Heart left ventricle (tissue), 16 donors: ENCODE results near the gene PNLIPRP3. TPM values are rescaled to one million over a fixed set of nuclear protein-coding genes. Genes with fewer than 3 reads are reported as not detected.

ENCODE experiments used
- ATAC-seq, 4 donors: fragments of 200-7000 bp; cut with Tn5 transposase; one replicate each; pipeline ENCODE4 v1.9.1; 2020 to 2022; ENCODE audit warnings: moderate library complexity in 4 of 4, mild to moderate bottlenecking in 3 of 4, moderate number of reproducible peaks in 1 of 4
- DNase-seq, 5 donors: peaks; one replicate each; pipeline ENCODE4 v3.0.0-alpha.2; 2020
- H3K27ac ChIP-seq, 12 donors: fragments of 200-600 bp; sonication (generic) in 4 of 12; one replicate each; pipeline versions ENCODE4 v1.5.0 to v1.8.0; 2016 to 2022; ENCODE audit warnings: mild to moderate bottlenecking in 2 of 12
- H3K27me3 ChIP-seq, 9 donors: fragments of 200-600 bp; sonication (generic) in 2 of 9; one replicate each; pipeline versions ENCODE4 v1.5.1 to v1.8.0; 2016 to 2022; ENCODE audit warnings: mild to moderate bottlenecking in 3 of 9
- H3K36me3 ChIP-seq, 9 donors: fragments of 200-600 bp; sonication (generic) in 2 of 9; one replicate each; pipeline versions ENCODE4 v1.5.0 to v1.8.0; 2018 to 2022; ENCODE audit warnings: mild to moderate bottlenecking in 2 of 9
- H3K4me1 ChIP-seq, 12 donors: fragments of 200-600 bp; sonication (generic) in 4 of 12; one replicate each; pipeline versions ENCODE4 v1.5.0 to v1.8.0; 2016 to 2022; ENCODE audit warnings: mild to moderate bottlenecking in 3 of 12
- H3K4me3 ChIP-seq, 12 donors: fragments of 200-600 bp; sonication (generic) in 4 of 12; one replicate each; pipeline versions ENCODE4 v1.5.0 to v1.8.0; 2017 to 2022; ENCODE audit warnings: mild to moderate bottlenecking in 9 of 12, moderate library complexity in 4 of 12
- H3K9me3 ChIP-seq, 12 donors: fragments of 200-600 bp; sonication (generic) in 4 of 12; one replicate each; pipeline versions ENCODE4 v1.5.0 to v1.8.0; 2016 to 2022; ENCODE audit warnings: mild to moderate bottlenecking in 1 of 12
- CTCF ChIP-seq, 12 donors: fragments of 200-600 bp; sonication (generic) in 4 of 12; IDR thresholded peaks; one replicate each; pipeline versions ENCODE4 v1.5.0 to v1.8.0; 2018 to 2022; ENCODE audit warnings: antibody characterized with exemption in 12 of 12, mild to moderate bottlenecking in 5 of 12
- POLR2A ChIP-seq, 2 donors: fragments of 450-650 bp; IDR thresholded peaks; one replicate each; pipeline ENCODE4 v1.6.1; 2017; ENCODE audit warnings: antibody characterized with exemption in 2 of 2, mild to moderate bottlenecking in 2 of 2, moderate library complexity in 2 of 2
- WGBS, 4 donors: extraction: QIAGEN DNeasy Blood & Tissue Kit in 2 of 4; methylation state at CpG; one replicate each; pipeline versions ENCODE4 v1.1.5 to v1.1.7; 2013 to 2018; 5-methylcytosine and 5-hydroxymethylcytosine counted together
- intact Hi-C, 10 donors: fragments of 100-400 bp; cut with DNase I; formaldehyde crosslinking; loops; one replicate each; pipeline versions ENCODE4 v1.11.1 to v1.14.2; 2022
- polyA plus RNA-seq, 2 donors: library from polyadenylated mRNA; stranded (reverse); fragments of 200-250 nt; gene quantifications; one replicate each; pipeline ENCODE4 v1.2.3, GENCODE V29; 2013
- total RNA-seq, 9 donors: library from RNA; depleted of rRNA in 2 of 9; stranded (reverse); fragments of >200 nt in 2 of 9; fragmentation: NEBNext Ultra II Directional in 3 of 9; extraction: Animal tissue kit (Norgen Biotek cat#: 25700) in 3 of 9; gene quantifications; one replicate each; pipeline versions ENCODE4 v1.1.0 to v1.2.4, GENCODE V29; 2016 to 2023
- donor health status: ischemic (EF 13 %, LVEDD 7.1; RV severe dilation, severe dysfunction).
- donor health status: healthy with polysubstance abuse.
- donor health status: DM: no; HTN: yes; CAD: no.
- donor health status: DM: no; HTN: no; CAD: no.
- donor health status: ischemic (EF 25% LVEDD 6.9; RV normal size, moderate dysfunction).
- donor health status: ischemic (EF 25% LVEDD 5.7; RV mildly dilated, moderate dysfunction).
- donor health status: healthy.
- donor health status: DM: yes; HTN: yes; CAD: no.
- donor health status: ischemic (EF 35%, LVEDD 5.7; RV mildly dilated, moderate dysfunction).
- donor health status: nonischemic (EF 11% LVEDD 7.7; RV severe dilation, severe dysfunction).
- donor health status: DM: yes; HTN: yes; CAD: no.
- donor health status: PGD.
- donor health status: ischemic (EF 29% LVEDD 5.4; RV normal size, mild dysfunction).
- donor health status: nonischemic (EF 23%, LVEDD 6.1; RV moderate dilation, normal function).

Gene PNLIPRP3
- total and polyA plus RNA-seq, 11 donors, result not detected

GRCh38 chr10:116395223-116395985, 32.2 kb upstream of the PNLIPRP3 start:
- Histone ChIP-seq H3K4me3 (no peak overlapping the region), H3K4me1 (no peaks in the 10 kb centered on the region), H3K36me3 (no peaks in the 10 kb centered on the region), H3K9me3 (no peaks in the 10 kb centered on the region), H3K27me3 (peaks cover 0 to 4% (median 0%) of the 10 kb centered on the region in 9 donors), H3K27ac (no peak overlapping the region)
- intact Hi-C loops, result no loop called here
- DNase-seq, result no peak
- TF ChIP-seq CTCF (IDR thresholded peaks at IDR 0.05), result no peak
- TF ChIP-seq POLR2A (IDR thresholded peaks at IDR 0.05), result no peak
- no peak for ATAC-seq
- WGBS, 4 donors, result 64 to 70% (median 68%) methylated on average over 7 to 13 of the region's 13 CpGs

- no peak for ATAC-seq
- no peaks in the 10 kb centered on the region for H3K9me3 ChIP-seq
- H3K27me3 ChIP-seq, result no peaks in the 10 kb centered on the region
- no peaks in the 10 kb centered on the region for H3K36me3 ChIP-seq
- no peak overlapping the region for H3K27ac ChIP-seq
- no peaks in the 10 kb centered on the region for H3K4me1 ChIP-seq
- WGBS, 4 donors, result 52 to 62% (median 55%) methylated on average over 5 of the region's 5 CpGs
- no peak for DNase-seq
- TF ChIP-seq CTCF (IDR thresholded peaks at IDR 0.05), result no peak
- no peak for TF ChIP-seq POLR2A (IDR thresholded peaks at IDR 0.05)
- H3K4me3 ChIP-seq, result no peak overlapping the region
- intact Hi-C loops, result no loop called here
Observed at GRCh38 chr10:116398224-116398623, 29.4 kb upstream of the PNLIPRP3 start.

GRCh38 chr10:116402858-116403257, 24.8 kb upstream of the PNLIPRP3 start:
- intact Hi-C loops, result no loop called here
- TF ChIP-seq POLR2A (IDR thresholded peaks at IDR 0.05), result no peak
- TF ChIP-seq CTCF (IDR thresholded peaks at IDR 0.05), result no peak
- Histone ChIP-seq H3K4me3 (no peak overlapping the region), H3K27ac (no peak overlapping the region), H3K4me1 (no peaks in the 10 kb centered on the region), H3K36me3 (no peaks in the 10 kb centered on the region), H3K9me3 (no peaks in the 10 kb centered on the region), H3K27me3 (no peaks in the 10 kb centered on the region)
- DNase-seq (no peak), ATAC-seq (no peak)
- 84 to 91% (median 88%) methylated on average over 3 of the region's 3 CpGs for WGBS, 4 donors

GRCh38 chr10:116403740-116404250, 23.9 kb upstream of the PNLIPRP3 start:
- H3K36me3 ChIP-seq, result no peaks in the 10 kb centered on the region
- ATAC-seq (no peak), DNase-seq (no peak)
- H3K9me3 ChIP-seq, result no peaks in the 10 kb centered on the region
- H3K4me3 ChIP-seq, result no peak overlapping the region
- intact Hi-C loops, result no loop called here
- TF ChIP-seq POLR2A (IDR thresholded peaks at IDR 0.05), result no peak
- no peak for TF ChIP-seq CTCF (IDR thresholded peaks at IDR 0.05)
- H3K27me3 ChIP-seq, result no peaks in the 10 kb centered on the region
- 55 to 61% (median 58%) methylated on average over 6 of the region's 6 CpGs for WGBS, 4 donors
- no peak overlapping the region for H3K27ac ChIP-seq
- no peaks in the 10 kb centered on the region for H3K4me1 ChIP-seq
